GM12801 (cell line): ENCODE measurements around the gene MTHFR.

Source experiments
- CTCF ChIP-seq: IDR thresholded peaks from one replicate; pipeline ENCODE4 v1.5.1; 2011; ENCODE audit warnings: control low read depth; ENCODE audit not compliant: insufficient read length; ENCODE audit errors: extremely low read depth

The MTHFR gene

GRCh38 chr1:11805422-11806306 lies at the start of gene MTHFR, which contains the start of gene CLCN6:
Gene MTHFR (minus strand): TSS chr1:11805964. CDS start chr1:11803116, 2,848 bp downstream.
Gene CLCN6 (plus strand): TSS chr1:11806191. CDS start chr1:11806263, 72 bp downstream.
- no peak for TF ChIP-seq CTCF

- TF ChIP-seq CTCF = no peak
Measured at GRCh38 chr1:11855430-11855829, 49.7 kb upstream of the MTHFR start.

GRCh38 chr1:11854519-11854918 lies 48.8 kb upstream of the MTHFR start:
- TF ChIP-seq CTCF = no peak

DNA sequence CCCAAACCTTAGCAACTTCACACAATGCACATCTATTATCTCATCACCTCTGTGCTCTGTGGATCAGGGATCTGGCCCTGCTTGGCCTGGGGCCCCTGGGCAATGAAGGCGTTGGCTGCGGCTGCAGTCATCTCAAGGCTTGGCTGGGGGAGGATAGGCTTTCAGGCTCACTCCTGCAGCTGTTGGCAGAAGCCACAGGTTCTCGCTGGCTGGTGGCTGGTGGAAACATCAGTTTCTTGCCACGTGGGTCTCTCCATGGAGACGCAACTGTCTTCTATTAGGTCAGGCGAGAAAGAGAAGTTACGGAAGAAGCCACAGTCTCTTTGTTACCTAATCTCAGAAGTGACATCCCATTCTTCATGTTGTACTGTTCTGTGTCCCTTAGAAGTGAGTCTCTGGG lies 45.4 kb upstream of the MTHFR start:
- TF ChIP-seq CTCF = no peak

- no peak for TF ChIP-seq CTCF
Measured at GRCh38 chr1:11850156-11850555, 44.4 kb upstream of the MTHFR start.

DNA sequence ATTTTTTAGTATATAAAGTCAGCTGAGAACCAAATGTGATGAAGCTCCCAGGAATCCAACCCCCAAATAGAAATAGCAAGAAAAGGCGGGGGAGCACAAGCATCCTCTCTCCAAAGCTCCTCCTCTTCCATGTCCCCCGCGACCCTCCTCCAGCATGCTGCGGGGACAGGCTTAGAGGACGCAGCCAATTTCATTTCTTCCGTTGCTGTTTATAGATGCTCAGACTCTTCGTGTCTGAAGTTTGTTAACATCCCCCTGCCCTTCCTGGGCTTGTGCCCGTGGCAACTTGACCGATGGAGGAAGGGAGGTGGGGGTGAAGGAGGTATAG lies 42.6 kb upstream of the MTHFR start:
- TF ChIP-seq CTCF = no peak

GRCh38 chr1:11847667-11848372 lies 42.1 kb upstream of the MTHFR start, which contains the start of gene NPPA:
Gene NPPA (minus strand): TSS chr1:11847783. CDS start chr1:11847684, 99 bp downstream.
- no peak for TF ChIP-seq CTCF
